ENCODE measurements around the gene DGKI. TPM values are rescaled to one million over a fixed set of nuclear protein-coding genes. Genes with fewer than 3 reads are reported as not detected.

The DGKI gene
- total RNA-seq, 1 experiment from 2014 or later = 3.1 TPM

- in situ Hi-C loops (cut with HindIII; ENCODE audit: low pct_unique_long_range_greater_than_20kb, low sequenced_read_pairs) = no loop called here
- no peak for DNase-seq (ENCODE audit: low read depth, low spot score)
Measured at GRCh38 chr7:137762334-137762733, 84.4 kb downstream of the DGKI start.

- DNase-seq (ENCODE audit: low read depth, low spot score) = no peak
- in situ Hi-C loops (cut with HindIII; ENCODE audit: low pct_unique_long_range_greater_than_20kb, low sequenced_read_pairs) = no loop called here
Measured at GRCh38 chr7:137760111-137760510, 86.7 kb downstream of the DGKI start.

- no peak for DNase-seq (ENCODE audit: low read depth, low spot score)
- in situ Hi-C loops (cut with HindIII; ENCODE audit: low pct_unique_long_range_greater_than_20kb, low sequenced_read_pairs) = no loop called here
Measured at GRCh38 chr7:137757146-137757925, 89.4 kb downstream of the DGKI start.

GRCh38 chr7:137755846-137756651, 90.7 kb downstream of the DGKI start:
- DNase-seq (ENCODE audit: low read depth, low spot score) = no peak
- in situ Hi-C loops (cut with HindIII; ENCODE audit: low pct_unique_long_range_greater_than_20kb, low sequenced_read_pairs) = no loop called here

- in situ Hi-C loops (cut with HindIII; ENCODE audit: low pct_unique_long_range_greater_than_20kb, low sequenced_read_pairs) = no loop called here
- DNase-seq (ENCODE audit: low read depth, low spot score) = no peak
Measured at GRCh38 chr7:137755427-137755826, 91.3 kb downstream of the DGKI start.

GRCh38 chr7:137753948-137754851, 92.6 kb downstream of the DGKI start:
- DNase-seq (ENCODE audit: low read depth, low spot score) = no peak
- in situ Hi-C loops (cut with HindIII; ENCODE audit: low pct_unique_long_range_greater_than_20kb, low sequenced_read_pairs) = no loop called here

- no peak for DNase-seq (ENCODE audit: low read depth, low spot score)
- in situ Hi-C loops (cut with HindIII; ENCODE audit: low pct_unique_long_range_greater_than_20kb, low sequenced_read_pairs) = no loop called here
Measured at GRCh38 chr7:137753575-137753947, 93.2 kb downstream of the DGKI start.

- in situ Hi-C loops (cut with HindIII; ENCODE audit: low pct_unique_long_range_greater_than_20kb, low sequenced_read_pairs) = no loop called here
- no peak for DNase-seq (ENCODE audit: low read depth, low spot score)
Measured at GRCh38 chr7:137753067-137753466, 93.7 kb downstream of the DGKI start.

GRCh38 chr7:137751361-137752009, 95.3 kb downstream of the DGKI start:
- in situ Hi-C loops (cut with HindIII; ENCODE audit: low pct_unique_long_range_greater_than_20kb, low sequenced_read_pairs) = no loop called here
- no peak for DNase-seq (ENCODE audit: low read depth, low spot score)

- in situ Hi-C loops (cut with HindIII; ENCODE audit: low pct_unique_long_range_greater_than_20kb, low sequenced_read_pairs) = no loop called here
- no peak for DNase-seq (ENCODE audit: low read depth, low spot score)
Measured at GRCh38 chr7:137747359-137748031, 99.3 kb downstream of the DGKI start.

- in situ Hi-C loops (cut with HindIII; ENCODE audit: low pct_unique_long_range_greater_than_20kb, low sequenced_read_pairs) = no loop called here
- no peak for DNase-seq (ENCODE audit: low read depth, low spot score)
Measured at GRCh38 chr7:137743021-137743420, 103.8 kb downstream of the DGKI start.

- DNase-seq (ENCODE audit: low read depth, low spot score) = no peak
- in situ Hi-C loops (cut with HindIII; ENCODE audit: low pct_unique_long_range_greater_than_20kb, low sequenced_read_pairs) = no loop called here
Measured at GRCh38 chr7:137742051-137742450, 104.7 kb downstream of the DGKI start.

- in situ Hi-C loops (cut with HindIII; ENCODE audit: low pct_unique_long_range_greater_than_20kb, low sequenced_read_pairs) = no loop called here
- DNase-seq (ENCODE audit: low read depth, low spot score) = no peak
Measured at GRCh38 chr7:137741443-137741842, 105.3 kb downstream of the DGKI start.

- no peak for DNase-seq (ENCODE audit: low read depth, low spot score)
- in situ Hi-C loops (cut with HindIII; ENCODE audit: low pct_unique_long_range_greater_than_20kb, low sequenced_read_pairs) = no loop called here
Measured at GRCh38 chr7:137734221-137734620, 112.6 kb downstream of the DGKI start.

- in situ Hi-C loops (cut with HindIII; ENCODE audit: low pct_unique_long_range_greater_than_20kb, low sequenced_read_pairs) = no loop called here
- no peak for DNase-seq (ENCODE audit: low read depth, low spot score)
Measured at GRCh38 chr7:137732168-137732567, 114.6 kb downstream of the DGKI start.

GRCh38 chr7:137731436-137731835, 115.3 kb downstream of the DGKI start:
- in situ Hi-C loops (cut with HindIII; ENCODE audit: low pct_unique_long_range_greater_than_20kb, low sequenced_read_pairs) = no loop called here
- DNase-seq (ENCODE audit: low read depth, low spot score) = no peak

GRCh38 chr7:137728426-137728825, 118.3 kb downstream of the DGKI start:
- no peak for DNase-seq (ENCODE audit: low read depth, low spot score)
- in situ Hi-C loops (cut with HindIII; ENCODE audit: low pct_unique_long_range_greater_than_20kb, low sequenced_read_pairs) = no loop called here

Measured in SK-MEL-5 (cell line).